ENCODE measurements around the gene B3GNT5.

B3GNT5 gene

GRCh38 chr3:183259087-183259486 is 6.0 kb downstream of the B3GNT5 start:
- Histone ChIP-seq H3K4me3 (ENCODE audit: low read depth, low read length) (no peak overlapping the region), H3K36me3 (no peaks in the 10 kb centered on the region), H3K27ac (no peak overlapping the region), H3K27me3 (ENCODE audit: insufficient read depth, low read depth, severe bottlenecking) (no peaks in the 10 kb centered on the region), H3K9me3 (ENCODE audit: severe bottlenecking) (no peaks in the 10 kb centered on the region)
- DNase-seq, result no peak
- TF ChIP-seq CTCF (IDR thresholded peaks at IDR 0.05; ENCODE audit: low read depth, low read length), result no peak

GRCh38 chr3:183259621-183260020 is 6.6 kb downstream of the B3GNT5 start:
- Histone ChIP-seq H3K36me3 (no peaks in the 10 kb centered on the region), H3K9me3 (ENCODE audit: severe bottlenecking) (no peaks in the 10 kb centered on the region), H3K27ac (no peak overlapping the region), H3K4me3 (ENCODE audit: low read depth, low read length) (no peak overlapping the region), H3K27me3 (ENCODE audit: insufficient read depth, low read depth, severe bottlenecking) (no peaks in the 10 kb centered on the region)
- DNase-seq, result no peak
- TF ChIP-seq CTCF (IDR thresholded peaks at IDR 0.05; ENCODE audit: low read depth, low read length), result no peak

- Histone ChIP-seq H3K4me3 (ENCODE audit: low read depth, low read length) (no peak overlapping the region), H3K27ac (no peak overlapping the region), H3K36me3 (no peaks in the 10 kb centered on the region), H3K9me3 (ENCODE audit: severe bottlenecking) (no peaks in the 10 kb centered on the region), H3K27me3 (ENCODE audit: insufficient read depth, low read depth, severe bottlenecking) (no peaks in the 10 kb centered on the region)
- no peak for DNase-seq
- TF ChIP-seq CTCF (IDR thresholded peaks at IDR 0.05; ENCODE audit: low read depth, low read length), result no peak
These were observed 7.3 kb downstream of the B3GNT5 start for GRCh38 chr3:183260167-183260904.

- TF ChIP-seq CTCF (IDR thresholded peaks at IDR 0.05; ENCODE audit: low read depth, low read length), result no peak
- no peak for DNase-seq
- H3K27me3 ChIP-seq (ENCODE audit: insufficient read depth, low read depth, severe bottlenecking), result no peaks in the 10 kb centered on the region
- H3K36me3 ChIP-seq, result no peaks in the 10 kb centered on the region
- H3K27ac ChIP-seq, result no peak overlapping the region
- no peak overlapping the region for H3K4me3 ChIP-seq (ENCODE audit: low read depth, low read length)
- H3K9me3 ChIP-seq (ENCODE audit: severe bottlenecking), result no peaks in the 10 kb centered on the region
These were observed 8.2 kb downstream of the B3GNT5 start for GRCh38 chr3:183261151-183261724.

- no peak for TF ChIP-seq CTCF (IDR thresholded peaks at IDR 0.05; ENCODE audit: low read depth, low read length)
- H3K9me3 ChIP-seq (ENCODE audit: severe bottlenecking), result no peaks in the 10 kb centered on the region
- H3K36me3 ChIP-seq, result no peaks in the 10 kb centered on the region
- DNase-seq, result no peak
- H3K4me3 ChIP-seq (ENCODE audit: low read depth, low read length), result no peak overlapping the region
- no peak overlapping the region for H3K27ac ChIP-seq
- H3K27me3 ChIP-seq (ENCODE audit: insufficient read depth, low read depth, severe bottlenecking), result no peaks in the 10 kb centered on the region
These were observed 9.9 kb downstream of the B3GNT5 start for GRCh38 chr3:183262875-183263378.

Measured in WERI-Rb-1 (cell line).